GM10847 (cell line): ENCODE measurements around the gene FA2H.

Experiments
- POLR2A ChIP-seq: IDR thresholded peaks from 2 replicates; pipeline ENCODE4 v1.6.1; 2011; ENCODE audit not compliant: insufficient read length; ENCODE audit errors: extremely low read depth

FA2H gene

GRCh38 chr16:74774223-74775139 lies at the start of gene FA2H:
FA2H (minus strand) TSS chr16:74774820; CDS start chr16:74774755, 65 bp downstream.
- no peak for TF ChIP-seq POLR2A

- no peak for TF ChIP-seq POLR2A
Measured at GRCh38 chr16:74817851-74818250, 43.2 kb upstream of the FA2H start.

GRCh38 chr16:74813109-74813641 lies 38.6 kb upstream of the FA2H start:
- no peak for TF ChIP-seq POLR2A

DNA sequence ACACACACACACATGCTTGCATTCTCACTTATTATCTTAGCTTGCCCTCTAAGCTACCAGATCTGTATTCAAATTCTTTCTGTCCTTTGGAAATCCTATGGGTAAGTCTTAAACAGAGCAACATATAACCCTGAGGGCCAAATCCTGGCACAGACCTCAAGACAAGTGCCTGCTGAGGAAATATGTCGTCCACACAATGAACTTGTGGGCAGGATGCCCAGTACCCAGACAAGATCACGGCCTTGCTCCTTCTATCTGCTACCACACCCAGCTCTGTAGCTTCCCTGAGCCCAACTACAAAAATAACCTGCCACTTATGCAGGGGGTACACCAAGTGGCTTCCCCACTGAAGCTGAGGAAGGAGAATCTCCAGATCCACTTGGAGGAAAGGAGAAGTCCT lies 37.3 kb upstream of the FA2H start:
- TF ChIP-seq POLR2A, result no peak

GRCh38 chr16:74807052-74807646 lies 32.5 kb upstream of the FA2H start:
- TF ChIP-seq POLR2A, result no peak

GRCh38 chr16:74800216-74800871 lies 25.7 kb upstream of the FA2H start:
- TF ChIP-seq POLR2A, result no peak

DNA sequence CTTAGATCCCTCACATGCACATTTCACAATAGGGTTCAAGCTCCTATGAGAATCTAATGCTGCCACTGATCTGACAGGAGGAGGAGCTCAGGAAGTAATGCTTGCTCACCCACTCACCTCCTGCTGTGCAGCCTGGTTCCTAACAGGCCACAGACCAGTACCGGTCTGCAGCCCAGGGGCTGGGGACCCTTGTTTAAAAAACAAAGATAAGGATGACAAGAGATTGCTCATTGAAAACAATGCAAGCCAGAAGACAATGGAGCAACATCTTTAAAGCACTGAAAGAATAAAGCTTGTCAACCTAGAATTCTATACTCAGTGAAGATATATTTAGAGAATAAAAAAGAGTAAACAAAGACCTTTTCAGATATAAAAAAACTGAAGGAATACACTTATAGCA lies 22.8 kb upstream of the FA2H start:
- no peak for TF ChIP-seq POLR2A

GRCh38 chr16:74795104-74795503 lies 20.5 kb upstream of the FA2H start:
- no peak for TF ChIP-seq POLR2A

DNA sequence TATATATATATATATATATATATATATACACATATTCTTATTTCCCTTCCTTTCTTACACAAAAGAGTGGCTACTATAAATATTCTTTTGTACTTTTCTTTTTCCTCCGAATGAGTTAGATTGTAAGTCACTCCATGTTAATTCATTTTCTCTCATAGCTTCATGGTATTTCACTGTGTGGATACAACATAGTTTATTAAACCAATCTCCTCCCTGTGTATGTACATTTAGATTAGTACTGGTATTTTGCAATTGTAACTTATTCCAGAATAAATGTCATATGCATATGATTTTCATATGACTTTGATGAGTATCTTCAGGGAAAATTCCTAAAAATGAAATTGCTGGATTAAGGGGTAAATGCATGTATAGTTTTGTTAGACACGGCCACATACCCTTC lies 20.0 kb upstream of the FA2H start:
- no peak for TF ChIP-seq POLR2A

DNA sequence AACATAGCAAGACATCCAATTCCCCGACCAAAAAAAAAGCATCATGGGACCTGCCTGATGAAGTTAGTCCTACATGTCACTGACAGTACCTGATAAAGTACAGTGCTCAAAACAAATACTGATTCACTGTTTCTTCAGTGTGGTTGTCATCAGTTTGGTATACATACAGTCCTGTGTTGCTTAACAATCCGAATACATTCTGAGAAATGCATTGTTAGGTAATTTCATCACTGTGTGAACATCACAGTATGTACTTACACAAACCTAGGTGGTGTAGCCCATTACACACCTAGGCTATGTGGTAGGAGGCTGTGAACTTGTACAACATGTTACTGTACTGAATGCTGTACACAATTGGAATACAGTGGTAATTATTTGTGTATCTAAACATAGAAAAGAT lies 19.0 kb upstream of the FA2H start:
- TF ChIP-seq POLR2A, result no peak

DNA sequence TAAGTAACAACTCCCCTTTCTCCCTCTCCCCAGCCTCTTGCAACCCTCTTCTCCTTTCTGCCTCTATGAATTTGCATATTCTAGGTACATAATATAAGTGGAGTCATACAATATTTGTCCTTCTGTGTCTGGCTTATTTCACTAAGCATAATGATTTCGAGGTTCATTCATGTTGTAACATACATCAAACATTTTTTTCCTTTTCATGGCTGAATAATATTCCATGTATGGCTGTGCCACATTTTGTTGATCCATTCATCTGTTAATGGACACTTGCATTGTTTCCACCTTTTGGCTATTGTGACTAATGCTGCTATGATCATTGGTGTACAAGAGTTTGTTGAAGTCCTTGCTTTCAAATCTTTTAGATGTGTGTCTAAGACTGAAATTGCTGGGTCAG lies 17.6 kb upstream of the FA2H start:
- no peak for TF ChIP-seq POLR2A

DNA sequence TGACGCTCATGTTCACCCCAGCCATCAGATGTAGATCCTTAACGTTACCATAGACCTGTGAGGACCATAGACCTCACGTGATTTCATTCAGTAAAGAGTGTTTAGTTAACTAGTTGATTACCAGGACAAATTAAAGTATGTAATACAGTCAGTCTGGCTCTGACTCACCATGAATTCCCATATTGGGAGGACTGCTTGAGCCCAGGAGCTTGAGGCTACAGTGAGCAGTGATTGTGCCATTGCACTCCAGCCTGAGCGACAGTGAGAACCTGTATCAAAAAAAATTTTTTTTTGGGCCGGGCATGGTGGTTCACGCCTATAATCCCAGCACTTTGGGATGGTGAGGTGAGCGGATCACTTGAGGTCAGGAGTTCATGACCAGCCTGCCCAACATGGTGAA lies 13.5 kb upstream of the FA2H start:
- TF ChIP-seq POLR2A, result no peak

GRCh38 chr16:74785031-74785430 lies 10.4 kb upstream of the FA2H start:
- TF ChIP-seq POLR2A, result no peak

DNA sequence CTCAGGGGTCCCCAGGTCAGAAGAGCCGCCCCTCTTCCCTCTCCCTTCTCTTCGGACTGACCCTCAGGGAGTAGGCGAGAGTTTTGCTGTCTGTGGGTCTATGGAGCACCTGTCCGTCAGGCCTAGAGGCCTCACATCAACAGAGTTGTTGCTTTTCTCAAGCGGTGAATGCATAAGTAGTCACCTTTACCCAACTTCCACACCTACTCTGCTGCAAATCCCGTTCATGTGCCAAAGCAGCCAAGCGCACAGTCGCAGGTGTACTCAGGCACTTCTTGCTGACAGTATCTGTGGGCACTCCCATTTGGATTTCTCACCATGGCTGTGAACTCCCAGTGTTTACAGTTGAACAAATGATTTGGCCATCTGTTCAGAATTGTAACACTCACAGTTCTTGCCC lies 4.0 kb upstream of the FA2H start:
- TF ChIP-seq POLR2A, result no peak

GRCh38 chr16:74776926-74777325 lies 2.3 kb upstream of the FA2H start:
- TF ChIP-seq POLR2A, result no peak

DNA sequence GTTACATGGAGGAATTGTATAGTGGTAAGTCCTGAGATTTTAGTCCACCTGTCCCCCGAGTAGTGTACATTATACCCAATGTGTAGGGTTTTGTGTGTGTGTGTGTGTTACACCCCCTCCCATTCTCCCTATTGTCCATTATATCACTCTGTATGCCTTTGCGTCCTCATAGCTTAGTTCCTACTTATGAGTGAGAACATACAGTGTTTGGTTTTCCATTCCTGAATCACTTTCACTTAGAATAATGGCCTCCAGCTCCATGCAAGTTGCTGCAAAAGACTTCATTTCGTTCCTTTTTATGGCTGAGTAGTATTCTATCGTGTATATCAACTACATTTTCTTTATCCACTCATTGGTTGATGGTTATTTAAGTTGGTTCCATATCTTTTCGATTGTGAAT lies 635 bp upstream of the FA2H start:
- no peak for TF ChIP-seq POLR2A
